H1 (cell line): Measurements from ENCODE around the gene SCIMP. TPM values are rescaled to one million over a fixed set of nuclear protein-coding genes. Genes with fewer than 3 reads are reported as not detected.

ENCODE experiments used
- CTCF ChIA-PET: fragments of 300-600 bp; sonication (Branson Sonifier 250); formaldehyde crosslinking; loops from one replicate; lab custom pipeline; 2021; ENCODE audit not compliant: partially characterized antibody; lab: Charles Lee
- POLR2A ChIA-PET: fragments of 300-600 bp; sonication (Branson Sonifier 250); formaldehyde crosslinking; loops from one replicate; lab custom pipeline; 2021; ENCODE audit warnings: inconsistent platforms; ENCODE audit not compliant: partially characterized antibody; lab: Charles Lee
- DNase-seq, 2 experiments: peaks; one replicate each; pipeline versions ENCODE4 v3.0.0 to v3.0.0-alpha.2; 2010 to 2022; ENCODE audit warnings: low spot score in 2 of 2, low read depth in 1 of 2, mixed read lengths in 1 of 2
- FAIRE-seq: peaks from 2 replicates; lab custom pipeline; 2011; peaks lifted over from hg19 to GRCh38; lab: Jason Lieb, UNC
- H2AFZ ChIP-seq: 2 replicates; pipeline ENCODE4 v1.8.1; 2012; ENCODE audit warnings: low read length, inconsistent platforms
- H2AK5ac ChIP-seq: 2 replicates; pipeline ENCODE4 v1.6.1; 2013; ENCODE audit warnings: low read depth, low read length
- H2BK120ac ChIP-seq: replicated peaks from 2 replicates; pipeline ENCODE3; 2013; ENCODE audit warnings: low read depth, low read length, inconsistent platforms
- H2BK12ac ChIP-seq: 2 replicates; pipeline ENCODE4 v1.6.1; 2013; ENCODE audit warnings: low read depth, low read length
- H2BK15ac ChIP-seq: 2 replicates; pipeline ENCODE4 v1.6.1; 2013; ENCODE audit warnings: low read length
- H2BK20ac ChIP-seq: 2 replicates; pipeline ENCODE4 v1.6.1; 2013; ENCODE audit warnings: low read length
- H2BK5ac ChIP-seq: 2 replicates; pipeline ENCODE4 v1.6.1; 2013; ENCODE audit warnings: low read depth, low read length
- H3K14ac ChIP-seq: 2 replicates; pipeline ENCODE4 v1.6.1; 2013; ENCODE audit warnings: inconsistent platforms; ENCODE audit not compliant: insufficient read length
- H3K18ac ChIP-seq: 2 replicates; pipeline ENCODE4 v1.6.1; 2013; ENCODE audit warnings: low read length; ENCODE audit errors: extremely low read depth
- H3K23ac ChIP-seq: 2 replicates; pipeline ENCODE4 v1.6.1; 2013; ENCODE audit warnings: inconsistent platforms; ENCODE audit not compliant: insufficient read length
- H3K23me2 ChIP-seq: 2 replicates; pipeline ENCODE4 v1.6.1; 2013; ENCODE audit warnings: low read depth, low read length
- H3K27ac ChIP-seq: 2 replicates; pipeline ENCODE4 v1.6.1; 2011; ENCODE audit warnings: low read depth, low read length, inconsistent platforms
- H3K27me3 ChIP-seq, 4 experiments: replicated peaks in 1 of 4; 1 replicate in 1 of 4; 2 replicates in 3 of 4; pipeline versions ENCODE4 v1.6.1 to v1.8.1; 2011 to 2013; ENCODE audit warnings: low read length in 3 of 4, mild to moderate bottlenecking in 3 of 4, inconsistent platforms in 2 of 4, mixed read lengths in 2 of 4, moderate library complexity in 1 of 4; ENCODE audit not compliant: control insufficient read depth in 3 of 4, insufficient read depth in 3 of 4; ENCODE audit errors: extremely low read depth in 1 of 4
- H3K36me3 ChIP-seq, 4 experiments: 2 replicates each; pipeline versions ENCODE4 v1.6.1 to v1.8.1; 2011 to 2013; ENCODE audit warnings: mild to moderate bottlenecking in 4 of 4, low read length in 3 of 4, moderate library complexity in 2 of 4, control low read depth in 1 of 4, inconsistent platforms in 1 of 4; ENCODE audit not compliant: insufficient read depth in 4 of 4, control insufficient read depth in 2 of 4
- H3K4ac ChIP-seq: replicated peaks from 2 replicates; pipeline ENCODE3; 2013; ENCODE audit warnings: low read length, low read depth, mixed read lengths, inconsistent platforms; ENCODE audit not compliant: insufficient read length
- H3K4me1 ChIP-seq, 4 experiments: replicated peaks in 1 of 4; 1 replicate in 1 of 4; 2 replicates in 3 of 4; pipeline versions ENCODE4 v1.6.1 to v1.8.1; 2011 to 2013; ENCODE audit warnings: low read length in 3 of 4, inconsistent platforms in 2 of 4, mixed read lengths in 1 of 4; ENCODE audit not compliant: insufficient read depth in 4 of 4, control insufficient read depth in 3 of 4
- H3K4me2 ChIP-seq, 2 experiments: 2 replicates each; pipeline versions ENCODE4 v1.6.1 to v1.8.1; 2011 to 2013; ENCODE audit warnings: low read depth in 2 of 2, low read length in 2 of 2, control low read depth in 1 of 2, inconsistent platforms in 1 of 2, mild to moderate bottlenecking in 1 of 2; ENCODE audit not compliant: insufficient read depth in 1 of 2
- H3K4me3 ChIP-seq, 4 experiments: fragments of 200-600, 300-600 bp in 1 of 4; sonication (generic), shearing (Covaris generic), sonication (Bioruptor Twin) in 1 of 4; 2 replicates each; pipeline versions ENCODE4 v1.5.1 to v1.8.1; 2011 to 2016; ENCODE audit warnings: low read length in 4 of 4, low read depth in 3 of 4, control low read depth in 2 of 4, inconsistent platforms in 2 of 4, mild to moderate bottlenecking in 2 of 4, mixed read lengths in 1 of 4, moderate library complexity in 1 of 4; ENCODE audit not compliant: insufficient read depth in 2 of 4; ENCODE audit errors: extremely low read depth in 1 of 4
- H3K56ac ChIP-seq: replicated peaks from 2 replicates; pipeline ENCODE3; 2013; ENCODE audit warnings: low read depth, mild to moderate bottlenecking, mixed read lengths, low read length, inconsistent platforms; ENCODE audit not compliant: insufficient read length
- H3K79me1 ChIP-seq: 2 replicates; pipeline ENCODE4 v1.6.1; 2013; ENCODE audit warnings: low read depth, low read length, control low read depth
- H3K79me2 ChIP-seq, 2 experiments: 2 replicates each; pipeline versions ENCODE4 v1.6.1 to v1.8.1; 2012 to 2013; ENCODE audit warnings: low read length in 2 of 2, mild to moderate bottlenecking in 2 of 2, inconsistent platforms in 1 of 2; ENCODE audit not compliant: insufficient read depth in 2 of 2, control insufficient read depth in 1 of 2
- H3K9ac ChIP-seq, 4 experiments: replicated peaks in 1 of 4; 1 replicate in 1 of 4; 2 replicates in 3 of 4; pipeline versions ENCODE4 v1.6.1 to v1.8.1; 2011 to 2013; ENCODE audit warnings: low read depth in 3 of 4, low read length in 3 of 4, control low read depth in 2 of 4, mild to moderate bottlenecking in 2 of 4, moderate library complexity in 2 of 4, inconsistent platforms in 1 of 4; ENCODE audit errors: extremely low read depth in 1 of 4
- H3K9me3 ChIP-seq, 2 experiments: 2 replicates each; pipeline versions ENCODE4 v1.6.1 to v1.8.1; 2012 to 2013; ENCODE audit warnings: mild to moderate bottlenecking in 2 of 2, moderate library complexity in 2 of 2, control low read depth in 1 of 2, inconsistent platforms in 1 of 2, low read depth in 1 of 2, low read length in 1 of 2, mixed read lengths in 1 of 2; ENCODE audit not compliant: insufficient read depth in 2 of 2
- H4K20me1 ChIP-seq, 2 experiments: replicated peaks in 1 of 2; 2 replicates each; pipeline versions ENCODE3 to v1.8.1; 2011 to 2013; ENCODE audit warnings: inconsistent platforms in 2 of 2, low read length in 2 of 2, mild to moderate bottlenecking in 1 of 2; ENCODE audit not compliant: insufficient read depth in 2 of 2, control insufficient read depth in 1 of 2
- H4K5ac ChIP-seq: 2 replicates; pipeline ENCODE4 v1.6.1; 2013; ENCODE audit warnings: low read length, low read depth, mixed read lengths, inconsistent platforms; ENCODE audit not compliant: insufficient read length
- H4K8ac ChIP-seq: 2 replicates; pipeline ENCODE4 v1.8.0; 2013; ENCODE audit warnings: mild to moderate bottlenecking, moderate library complexity, low read length, inconsistent platforms; ENCODE audit not compliant: insufficient read depth; ENCODE audit errors: extremely low read depth
- H4K91ac ChIP-seq: replicated peaks from 2 replicates; pipeline ENCODE3; 2013; ENCODE audit warnings: low read length, mixed read lengths, inconsistent platforms; ENCODE audit not compliant: insufficient read length
- ATF3 ChIP-seq: IDR thresholded peaks from 2 replicates; pipeline ENCODE4 v1.6.1; 2011; ENCODE audit warnings: low read depth, mild to moderate bottlenecking, low read length; ENCODE audit not compliant: insufficient read depth
- BCL11A ChIP-seq, 2 experiments: IDR thresholded peaks; one replicate each; pipeline ENCODE4 v1.6.1; 2011; ENCODE audit warnings: low read depth in 2 of 2, low read length in 2 of 2, mild to moderate bottlenecking in 2 of 2
- CBX8 ChIP-seq: fragments of 300-800, 300-1000 bp; sonication (generic); IDR thresholded peaks from 2 replicates; pipeline ENCODE4 v1.7.1; 2016; ENCODE audit warnings: low read depth, low read length, borderline replicate concordance
- CHD1 ChIP-seq: IDR thresholded peaks from 2 replicates; pipeline ENCODE4 v1.6.1; 2012; ENCODE audit warnings: low read depth, low read length, improper control_type of control experiment
- GABPA ChIP-seq: IDR thresholded peaks from 2 replicates; pipeline ENCODE4 v1.6.1; 2011; ENCODE audit warnings: mild to moderate bottlenecking, low read length, moderate library complexity, borderline replicate concordance; ENCODE audit not compliant: insufficient read depth
- POLR2AphosphoS5 ChIP-seq: IDR thresholded peaks from 2 replicates; pipeline ENCODE4 v1.6.1; 2011; ENCODE audit warnings: low read depth, low read length
- RAD21 ChIP-seq, 2 experiments: IDR thresholded peaks in 1 of 2; conservative IDR thresholded peaks in 1 of 2; 2 replicates each; pipeline ENCODE4 v1.6.1; 2011; ENCODE audit warnings: low read depth in 2 of 2, low read length in 2 of 2, improper control_type of control experiment in 1 of 2, inconsistent platforms in 1 of 2, mild to moderate bottlenecking in 1 of 2, moderate library complexity in 1 of 2
- RFX5 ChIP-seq: IDR thresholded peaks from 2 replicates; pipeline ENCODE4 v1.6.1; 2011; ENCODE audit warnings: low read depth, low read length, improper control_type of control experiment, borderline replicate concordance
- SIRT6 ChIP-seq: IDR thresholded peaks from one replicate; pipeline ENCODE4 v1.7.1; 2012; ENCODE audit warnings: low read length, inconsistent platforms
- SIX5 ChIP-seq: IDR thresholded peaks from 2 replicates; pipeline ENCODE4 v1.6.1; 2011; ENCODE audit warnings: mild to moderate bottlenecking, low read depth, low read length
- SP2 ChIP-seq: IDR thresholded peaks from 2 replicates; pipeline ENCODE4 v1.6.1; 2012; ENCODE audit warnings: mild to moderate bottlenecking, low read length, inconsistent platforms
- SRF ChIP-seq: IDR thresholded peaks from 2 replicates; pipeline ENCODE4 v1.6.1; 2011; ENCODE audit warnings: mild to moderate bottlenecking, low read depth, low read length, moderate library complexity
- YY1 ChIP-seq: IDR thresholded peaks from 2 replicates; pipeline ENCODE4 v1.6.1; 2011; ENCODE audit warnings: low read depth, mild to moderate bottlenecking, low read length
- WGBS, 2 experiments: shearing (Covaris generic) in 1 of 2; methylation state at CpG; one replicate each; pipeline versions ENCODE4 v1.1.6 to v1.1.7; 2013 to 2015; ENCODE audit warnings: low lambda C conversion rate in 2 of 2, mixed read lengths in 2 of 2, inconsistent platforms in 1 of 2, low coverage in 1 of 2, missing lambda C conversion rate in 1 of 2; ENCODE audit not compliant: insufficient replicate concordance in 2 of 2, insufficient coverage in 1 of 2, insufficient read length in 1 of 2; ENCODE audit errors: extremely low coverage in 1 of 2, missing lambda C conversion rate in 1 of 2; 5-methylcytosine and 5-hydroxymethylcytosine counted together
- polyA plus RNA-seq, 7 experiments: library from polyadenylated mRNA; depleted of rRNA in 3 of 7; stranded (reverse) in 5 of 7; unstranded in 2 of 7; fragments of >200 nt in 5 of 7; fragments of 200-250 nt in 2 of 7; gene quantifications; 1 replicate in 5 of 7; 2 replicates in 1 of 7; 4 replicates in 1 of 7; pipeline versions ENCODE4 v1.2.1 to v1.2.3, GENCODE V29; 2011 to 2013; ENCODE audit warnings: missing spikeins in 2 of 7, mixed read lengths in 2 of 7
- total RNA-seq: library from RNA; stranded (reverse); fragmentation: NEBNext Ultra II Directional; extraction: Animal tissue kit (Norgen Biotek cat#: 25700); gene quantifications from 2 replicates; pipeline ENCODE4 v1.2.1, GENCODE V29; 2021

The SCIMP gene
- total and polyA plus RNA-seq, 2 of the 8 experiments (the other 6 are each of a cell fraction or from before 2014, with no cell fraction given) = not detected

GRCh38 chr17:5254903-5255521 is 20.4 kb upstream of the SCIMP start:
- no peak overlapping the region for H2BK12ac ChIP-seq
- peak overlapping the region; percentile 72 for H2AFZ ChIP-seq
- H2BK15ac ChIP-seq = no peak overlapping the region
- no peaks in the 10 kb centered on the region for H3K36me3 ChIP-seq
- H3K79me2 ChIP-seq = no peaks in the 10 kb centered on the region
- CTCF ChIA-PET = interaction anchor here (0.6 to 2.0 kb wide), 4 partner anchors 14 to 1204 kb away, joined by 3 to 6 read pairs (median 3); no protein-coding TSS in a partner anchor
- POLR2A ChIA-PET = interaction anchor here (0.6 to 1.6 kb wide), 3 partner anchors 13 to 237 kb away, joined by 3 read pairs; no protein-coding TSS in a partner anchor
- H3K27me3 ChIP-seq = no peaks in the 10 kb centered on the region
- no peak overlapping the region for H2BK120ac ChIP-seq
- H3K4me1 ChIP-seq = peaks cover 0 to 2% (median 0%) of the 10 kb centered on the region in 4 experiments; a peak in 2 of 7 replicates
- DNase-seq (no peak), FAIRE-seq (no peak)
- H2BK20ac ChIP-seq = no peak overlapping the region
- no peak overlapping the region for H3K4me2 ChIP-seq
- H3K23me2 ChIP-seq = no peaks in the 10 kb centered on the region
- no peak overlapping the region for H3K18ac ChIP-seq
- H4K20me1 ChIP-seq = no peaks in the 10 kb centered on the region
- no peak overlapping the region for H3K9ac ChIP-seq
- H4K8ac ChIP-seq = peak overlapping the region; percentile 69; the same call in 1 of the 2 replicates
- H3K4ac ChIP-seq = no peak overlapping the region
- H3K27ac ChIP-seq = no peak overlapping the region
- no peak overlapping the region for H4K5ac ChIP-seq
- H3K14ac ChIP-seq = no peak overlapping the region
- no peaks in the 10 kb centered on the region for H3K79me1 ChIP-seq
- 84% methylated on average over 4 of the region's 5 CpGs; no CpG with 5 or more reads in 1 of the 2 experiments for WGBS, 2 experiments
- H3K23ac ChIP-seq = no peak overlapping the region
- no peak overlapping the region for H3K56ac ChIP-seq
- no peak overlapping the region for H2BK5ac ChIP-seq
- H3K4me3 ChIP-seq = no peak overlapping the region
- H4K91ac ChIP-seq = no peak overlapping the region
- H2AK5ac ChIP-seq = no peak overlapping the region
- H3K9me3 ChIP-seq = no peaks in the 10 kb centered on the region
- TF ChIP-seq POLR2AphosphoS5 = no peak
- no peak for TF ChIP-seq SIX5
- no peak for TF ChIP-seq SRF
- no peak for TF ChIP-seq CHD1
- TF ChIP-seq GABPA = no peak
- TF ChIP-seq YY1 = no peak
- TF ChIP-seq CBX8 = no peak
- no peak for TF ChIP-seq RAD21 (IDR thresholded peaks at IDR 0.05 in 1 of 2, conservative IDR thresholded peaks at IDR 0.05 in 1 of 2; ENCODE audit: low read depth in 2 of 2, low read length in 2 of 2)
- no peak for TF ChIP-seq SIRT6
- TF ChIP-seq RFX5 = no peak
- TF ChIP-seq SP2 = no peak
- TF ChIP-seq BCL11A (IDR thresholded peaks at IDR 0.05; ENCODE audit: low read depth in 2 of 2, low read length in 2 of 2) = no peak
- TF ChIP-seq ATF3 = no peak
